Stimulated activated CD8-positive, alpha-beta memory T cell treated with anti-CD3 and anti-CD28 coated beads, Interleukin-15, amount 100 ng/mL, for 1 hour (primary cell): ENCODE measurements around the gene LRRC32.
"Not testable (repeated sequence)": the region's sequence is repeated elsewhere in the genome, so short reads cannot be mapped to it uniquely, and the experiment has no call there.

Source experiments
- DNase-seq: peaks from one replicate; pipeline ENCODE4 v3.0.0-alpha.2; 2020; ENCODE audit warnings: low read depth

The LRRC32 gene

GRCh38 chr11:76627606-76628005 is 42.9 kb downstream of the LRRC32 start:
- DNase-seq = no peak

GRCh38 chr11:76626921-76627401 is 43.6 kb downstream of the LRRC32 start:
- peak; percentile 5 for DNase-seq

- no peak for DNase-seq
Observed at GRCh38 chr11:76626266-76626665, 44.3 kb downstream of the LRRC32 start.

GRCh38 chr11:76625472-76626186 is 44.9 kb downstream of the LRRC32 start:
- no peak for DNase-seq

GRCh38 chr11:76624500-76625379 is 45.8 kb downstream of the LRRC32 start:
- DNase-seq = no peak

- no peak for DNase-seq
Observed at GRCh38 chr11:76623884-76624419, 46.6 kb downstream of the LRRC32 start.

- DNase-seq = no peak
Observed at GRCh38 chr11:76623171-76623883, 47.2 kb downstream of the LRRC32 start.

GRCh38 chr11:76622493-76623094 is 48.0 kb downstream of the LRRC32 start:
- DNase-seq = no peak

- no peak for DNase-seq
Observed at GRCh38 chr11:76621868-76622267, 48.7 kb downstream of the LRRC32 start.

- no peak for DNase-seq
Observed at GRCh38 chr11:76621466-76621865, 49.1 kb downstream of the LRRC32 start.

- no peak for DNase-seq
Observed at GRCh38 chr11:76620489-76620888, 50.1 kb downstream of the LRRC32 start.

GRCh38 chr11:76619801-76620200 is 50.7 kb downstream of the LRRC32 start:
- DNase-seq = not testable (repeated sequence)

- no peak for DNase-seq
Observed at GRCh38 chr11:76617553-76618265, 52.8 kb downstream of the LRRC32 start.

GRCh38 chr11:76616676-76617552 is 53.6 kb downstream of the LRRC32 start:
- DNase-seq = no peak

GRCh38 chr11:76615950-76616349 is 54.6 kb downstream of the LRRC32 start:
- no peak for DNase-seq

GRCh38 chr11:76614471-76615179 is 55.9 kb downstream of the LRRC32 start:
- no peak for DNase-seq

- no peak for DNase-seq
Observed at GRCh38 chr11:76613901-76614300, 56.6 kb downstream of the LRRC32 start.

GRCh38 chr11:76612226-76612625 is 58.3 kb downstream of the LRRC32 start:
- no peak for DNase-seq

GRCh38 chr11:76610871-76611475 is 59.6 kb downstream of the LRRC32 start:
- no peak for DNase-seq
